ENCODE data around the gene EPB41L3. TPM values are rescaled to one million over a fixed set of nuclear protein-coding genes. Genes with fewer than 3 reads are reported as not detected.
A peak's percentile ranks its signal among the peaks of the same experiment; 100 is the strongest.

The EPB41L3 gene
- total RNA-seq, 2 experiments from 2014 or later = not detected

DNA sequence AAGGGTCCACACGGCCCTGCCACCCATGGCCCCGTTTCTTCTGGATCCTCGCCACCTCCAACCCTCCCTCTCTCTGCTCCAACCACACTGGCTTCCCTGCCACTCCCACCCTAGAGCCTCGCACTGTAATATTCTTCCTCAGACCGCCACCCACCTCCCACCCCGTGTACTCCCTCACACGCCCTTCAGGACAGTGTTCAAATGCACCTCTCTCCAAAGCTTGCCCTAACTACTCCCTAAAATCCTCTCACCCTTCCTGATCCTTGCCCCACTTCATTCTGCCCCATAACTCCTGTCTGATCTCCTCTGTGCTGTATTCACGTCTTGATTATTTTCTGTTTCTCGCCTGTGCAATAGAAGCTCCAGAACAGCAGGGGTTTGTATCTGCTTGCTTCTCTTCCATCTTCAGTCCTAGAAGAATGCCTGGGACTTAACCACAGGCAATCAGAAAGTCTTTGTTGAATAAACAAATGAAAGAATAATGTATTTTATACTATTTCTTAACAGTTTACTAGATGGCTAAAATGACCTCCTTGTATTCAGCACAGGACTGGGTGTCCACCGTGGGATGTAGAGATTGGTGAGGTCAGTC lies 25.5 kb downstream of the EPB41L3 start:
- Histone ChIP-seq H2AFZ (ENCODE audit: low read length) (no peak overlapping the region), H3K36me3 (ENCODE audit: insufficient read depth, low read length) (no peaks in the 10 kb centered on the region), H3K79me2 (ENCODE audit: insufficient read depth, low read depth, low read length) (no peaks in the 10 kb centered on the region), H3K9me3 (ENCODE audit: low read length) (no peaks in the 10 kb centered on the region), H3K27ac (ENCODE audit: low read depth, low read length, poor library complexity, severe bottlenecking) (no peak overlapping the region), H3K4me3 (ENCODE audit: low read depth, low read length, poor library complexity, severe bottlenecking) (no peak overlapping the region), H3K9me2 (ENCODE audit: insufficient read depth, low read length) (no peaks in the 10 kb centered on the region), H3K4me1 (ENCODE audit: insufficient read depth, low read length, poor library complexity, severe bottlenecking) (no peaks in the 10 kb centered on the region), H3K4me2 (ENCODE audit: low read length) (no peak overlapping the region), H4K20me1 (ENCODE audit: insufficient read depth, low read length) (no peaks in the 10 kb centered on the region)
- BruUV-seq (replicated peaks) = no TSS peak
- TF ChIP-seq, protein P1, sequence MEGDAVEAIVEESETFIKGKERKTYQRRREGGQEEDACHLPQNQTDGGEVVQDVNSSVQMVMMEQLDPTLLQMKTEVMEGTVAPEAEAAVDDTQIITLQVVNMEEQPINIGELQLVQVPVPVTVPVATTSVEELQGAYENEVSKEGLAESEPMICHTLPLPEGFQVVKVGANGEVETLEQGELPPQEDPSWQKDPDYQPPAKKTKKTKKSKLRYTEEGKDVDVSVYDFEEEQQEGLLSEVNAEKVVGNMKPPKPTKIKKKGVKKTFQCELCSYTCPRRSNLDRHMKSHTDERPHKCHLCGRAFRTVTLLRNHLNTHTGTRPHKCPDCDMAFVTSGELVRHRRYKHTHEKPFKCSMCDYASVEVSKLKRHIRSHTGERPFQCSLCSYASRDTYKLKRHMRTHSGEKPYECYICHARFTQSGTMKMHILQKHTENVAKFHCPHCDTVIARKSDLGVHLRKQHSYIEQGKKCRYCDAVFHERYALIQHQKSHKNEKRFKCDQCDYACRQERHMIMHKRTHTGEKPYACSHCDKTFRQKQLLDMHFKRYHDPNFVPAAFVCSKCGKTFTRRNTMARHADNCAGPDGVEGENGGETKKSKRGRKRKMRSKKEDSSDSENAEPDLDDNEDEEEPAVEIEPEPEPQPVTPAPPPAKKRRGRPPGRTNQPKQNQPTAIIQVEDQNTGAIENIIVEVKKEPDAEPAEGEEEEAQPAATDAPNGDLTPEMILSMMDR (conservative IDR thresholded peaks at IDR 0.05; ENCODE audit: low read length) = no peak
- TF ChIP-seq EZH2phosphoT487 (IDR thresholded peaks at IDR 0.05; ENCODE audit: borderline replicate concordance, low read depth, low read length) = no peak
- DNase-seq (ENCODE audit: low spot score) = no peak
- POLR2A ChIA-PET = interaction anchor here (0.7 to 1.0 kb wide), 2 partner anchors 9 to 16 kb away, joined by 3 to 4 read pairs; no protein-coding TSS in a partner anchor
- intact Hi-C loops (cut with micrococcal nuclease; ENCODE audit: unreplicated experiment) = no loop called here
- CTCF ChIA-PET (ENCODE audit: unreplicated experiment) = no interaction called here

DNA sequence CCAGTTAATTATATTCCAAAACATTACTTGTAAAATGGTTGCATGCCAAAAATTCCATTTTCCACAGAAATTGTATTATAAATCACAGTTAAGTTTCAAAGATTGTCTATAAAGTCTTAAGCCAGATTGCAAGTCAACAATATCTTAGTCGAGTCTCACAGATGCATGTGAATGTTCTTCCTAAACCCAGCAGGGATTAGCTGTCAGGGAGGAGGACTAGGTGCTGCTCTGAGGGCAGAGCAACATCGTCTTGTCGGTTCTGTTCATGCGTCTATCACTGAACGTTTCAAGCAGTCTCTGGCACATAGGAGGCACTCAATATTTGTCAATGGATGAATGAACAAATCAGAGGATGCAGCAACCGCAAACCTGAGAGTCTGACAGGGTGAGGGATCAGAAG lies 27.0 kb downstream of the EPB41L3 start:
- TF ChIP-seq, protein P1 (conservative IDR thresholded peaks at IDR 0.05; ENCODE audit: low read length) = no peak
- no peak for TF ChIP-seq EZH2phosphoT487 (IDR thresholded peaks at IDR 0.05; ENCODE audit: borderline replicate concordance, low read depth, low read length)
- BruUV-seq (replicated peaks) = no TSS peak
- no peak overlapping the region for H3K4me2 ChIP-seq (ENCODE audit: low read length)
- no peaks in the 10 kb centered on the region for H3K79me2 ChIP-seq (ENCODE audit: insufficient read depth, low read depth, low read length)
- H3K9me2 ChIP-seq (ENCODE audit: insufficient read depth, low read length) = no peaks in the 10 kb centered on the region
- H3K4me3 ChIP-seq (ENCODE audit: low read depth, low read length, poor library complexity, severe bottlenecking) = no peak overlapping the region
- intact Hi-C loops (cut with micrococcal nuclease; ENCODE audit: unreplicated experiment) = no loop called here
- H4K20me1 ChIP-seq (ENCODE audit: insufficient read depth, low read length) = no peaks in the 10 kb centered on the region
- H3K27ac ChIP-seq (ENCODE audit: low read depth, low read length, poor library complexity, severe bottlenecking) = no peak overlapping the region
- no peak for DNase-seq (ENCODE audit: low spot score)
- CTCF ChIA-PET (ENCODE audit: unreplicated experiment) = no interaction called here
- no peaks in the 10 kb centered on the region for H3K36me3 ChIP-seq (ENCODE audit: insufficient read depth, low read length)
- no peak overlapping the region for H2AFZ ChIP-seq (ENCODE audit: low read length)
- no peaks in the 10 kb centered on the region for H3K4me1 ChIP-seq (ENCODE audit: insufficient read depth, low read length, poor library complexity, severe bottlenecking)
- POLR2A ChIA-PET = no interaction called here
- no peaks in the 10 kb centered on the region for H3K9me3 ChIP-seq (ENCODE audit: low read length)

DNA sequence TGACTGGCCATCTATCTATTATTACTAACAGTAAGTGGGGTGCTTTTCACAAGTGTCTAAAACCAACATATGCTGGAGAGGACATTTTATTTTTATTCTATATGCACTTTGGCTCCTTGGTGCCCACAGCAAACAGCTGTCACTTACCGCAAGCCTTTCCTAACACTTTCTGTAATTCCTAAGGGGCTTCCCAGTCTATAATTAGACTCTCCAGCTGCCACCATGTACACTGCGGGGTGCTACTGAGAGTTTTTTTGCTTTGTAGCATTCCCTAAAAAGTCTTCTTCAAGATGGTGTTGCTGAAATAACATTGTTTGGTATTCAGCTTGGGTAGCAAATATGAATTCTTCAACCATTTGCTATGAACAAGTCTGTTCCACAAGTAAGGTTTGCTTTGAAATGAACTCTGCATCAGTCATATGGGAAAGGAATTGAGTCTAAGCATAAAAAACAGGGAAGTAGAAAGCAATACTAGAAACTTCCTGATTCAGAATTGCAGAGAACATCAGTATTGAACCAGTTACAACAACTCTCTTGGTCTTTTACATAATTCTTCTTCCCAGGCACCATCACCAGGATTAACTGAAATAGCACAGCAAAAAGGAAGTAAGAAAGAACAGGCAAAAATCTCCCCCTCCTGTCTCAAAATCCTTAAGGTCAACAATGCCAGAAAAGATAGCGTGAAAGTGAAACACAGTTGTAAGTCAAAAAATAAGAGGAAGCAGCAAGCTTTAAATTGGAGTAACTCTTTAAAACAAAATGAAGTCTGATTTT lies 28.6 kb downstream of the EPB41L3 start:
- Histone ChIP-seq H3K4me2 (ENCODE audit: low read length) (no peak overlapping the region), H4K20me1 (ENCODE audit: insufficient read depth, low read length) (no peaks in the 10 kb centered on the region), H3K4me1 (ENCODE audit: insufficient read depth, low read length, poor library complexity, severe bottlenecking) (no peaks in the 10 kb centered on the region), H3K36me3 (ENCODE audit: insufficient read depth, low read length) (no peaks in the 10 kb centered on the region), H3K27ac (ENCODE audit: low read depth, low read length, poor library complexity, severe bottlenecking) (no peak overlapping the region), H3K4me3 (ENCODE audit: low read depth, low read length, poor library complexity, severe bottlenecking) (no peak overlapping the region), H3K9me3 (ENCODE audit: low read length) (no peaks in the 10 kb centered on the region), H3K9me2 (ENCODE audit: insufficient read depth, low read length) (no peaks in the 10 kb centered on the region), H3K79me2 (ENCODE audit: insufficient read depth, low read depth, low read length) (no peaks in the 10 kb centered on the region), H2AFZ (ENCODE audit: low read length) (0 out of 2 replicates have a peak overlapping the region, but pooled peaks have one; percentile 20)
- no TSS peak for BruUV-seq (replicated peaks)
- TF ChIP-seq, protein P1 (conservative IDR thresholded peaks at IDR 0.05; ENCODE audit: low read length) = no peak
- TF ChIP-seq EZH2phosphoT487 (IDR thresholded peaks at IDR 0.05; ENCODE audit: borderline replicate concordance, low read depth, low read length) = no peak
- intact Hi-C loops (cut with micrococcal nuclease; ENCODE audit: unreplicated experiment) = no loop called here
- CTCF ChIA-PET (ENCODE audit: unreplicated experiment) = no interaction called here
- POLR2A ChIA-PET = no interaction called here
- DNase-seq (ENCODE audit: low spot score) = no peak

Data from OCI-LY7 (cell line).